Measurements from ENCODE around the gene BNC2. TPM values are rescaled to one million over a fixed set of nuclear protein-coding genes. Genes with fewer than 3 reads are reported as not detected.

BNC2 gene
- total and polyA plus RNA-seq, 7 experiments from 2014 or later = 0.05 to 1.5 (median 0.59) TPM; not detected in 3

DNA sequence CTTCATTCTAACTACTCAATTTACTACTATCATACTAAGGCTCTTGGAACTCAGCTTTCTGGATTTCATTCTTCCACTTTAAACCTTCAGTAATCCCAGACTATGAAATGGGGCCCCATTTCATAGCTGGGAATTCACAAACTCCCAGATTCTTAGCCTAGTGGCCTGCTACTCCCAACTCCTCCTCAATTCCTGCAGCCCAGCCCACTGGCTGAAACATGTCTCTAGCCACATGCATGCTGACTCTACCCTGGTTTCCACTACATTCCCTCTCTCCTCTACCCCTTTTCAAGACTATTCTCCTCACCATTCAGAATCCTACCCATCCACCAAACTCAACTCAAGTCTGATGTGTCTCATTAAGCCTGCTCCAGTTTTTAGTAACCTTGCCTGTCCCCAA is 370.6 kb downstream of the BNC2 start:
- Mint-ChIP-seq H3K36me3 (no peaks in the 10 kb centered on the region), H3K27me3 (no peaks in the 10 kb centered on the region), H3K9me3 (peaks cover 0 to 8% (median 2%) of the 10 kb centered on the region in 11 donors), H3K4me3 (no peak overlapping the region), H3K4me1 (no peaks in the 10 kb centered on the region), H3K27ac (no peak overlapping the region)
- Histone ChIP-seq H3K27me3 (ENCODE audit: control insufficient read depth in 2 of 2, insufficient read depth in 2 of 2, low read length in 2 of 2) (no peaks in the 10 kb centered on the region), H3K4me3 (ENCODE audit: low read length) (no peak overlapping the region), H3K36me3 (ENCODE audit: control insufficient read depth in 2 of 3, insufficient read depth in 3 of 3, low read length in 3 of 3) (no peaks in the 10 kb centered on the region), H3K9me3 (ENCODE audit: control insufficient read depth in 2 of 3, low read length in 3 of 3) (no peaks in the 10 kb centered on the region), H3K27ac (ENCODE audit: low read depth, low read length) (no peak overlapping the region), H3K4me1 (ENCODE audit: control insufficient read depth in 2 of 2, insufficient read depth in 2 of 2, low read length in 2 of 2) (no peaks in the 10 kb centered on the region)
- no peak for ATAC-seq
- intact Hi-C loops (cut with micrococcal nuclease) = no loop called here
- ChIA-PET CTCF (no interaction called here), POLR2A (no interaction called here)
- DNase-seq = no peak

- H3K4me1 Mint-ChIP-seq = no peaks in the 10 kb centered on the region
- H3K9me3 ChIP-seq (ENCODE audit: control insufficient read depth in 2 of 3, low read length in 3 of 3) = no peaks in the 10 kb centered on the region
- H3K27me3 ChIP-seq (ENCODE audit: control insufficient read depth in 2 of 2, insufficient read depth in 2 of 2, low read length in 2 of 2) = no peaks in the 10 kb centered on the region
- POLR2A ChIA-PET = no interaction called here
- H3K36me3 Mint-ChIP-seq = peaks cover 0 to 4% (median 0%) of the 10 kb centered on the region in 5 donors
- ATAC-seq (no peak), DNase-seq (no peak)
- H3K4me1 ChIP-seq (ENCODE audit: control insufficient read depth in 2 of 2, insufficient read depth in 2 of 2, low read length in 2 of 2) = no peaks in the 10 kb centered on the region
- peaks cover 0 to 14% (median 2%) of the 10 kb centered on the region in 11 donors for H3K9me3 Mint-ChIP-seq
- no peak overlapping the region for H3K27ac ChIP-seq (ENCODE audit: low read depth, low read length)
- H3K4me3 ChIP-seq (ENCODE audit: low read length) = no peak overlapping the region
- no peaks in the 10 kb centered on the region for H3K36me3 ChIP-seq (ENCODE audit: control insufficient read depth in 2 of 3, insufficient read depth in 3 of 3, low read length in 3 of 3)
- no peaks in the 10 kb centered on the region for H3K27me3 Mint-ChIP-seq
- CTCF ChIA-PET = no interaction called here
- intact Hi-C loops (cut with micrococcal nuclease) = no loop called here
- no peak overlapping the region for H3K27ac Mint-ChIP-seq
- no peak overlapping the region for H3K4me3 Mint-ChIP-seq
Observed at GRCh38 chr9:16496908-16497307, 373.6 kb downstream of the BNC2 start.

DNA sequence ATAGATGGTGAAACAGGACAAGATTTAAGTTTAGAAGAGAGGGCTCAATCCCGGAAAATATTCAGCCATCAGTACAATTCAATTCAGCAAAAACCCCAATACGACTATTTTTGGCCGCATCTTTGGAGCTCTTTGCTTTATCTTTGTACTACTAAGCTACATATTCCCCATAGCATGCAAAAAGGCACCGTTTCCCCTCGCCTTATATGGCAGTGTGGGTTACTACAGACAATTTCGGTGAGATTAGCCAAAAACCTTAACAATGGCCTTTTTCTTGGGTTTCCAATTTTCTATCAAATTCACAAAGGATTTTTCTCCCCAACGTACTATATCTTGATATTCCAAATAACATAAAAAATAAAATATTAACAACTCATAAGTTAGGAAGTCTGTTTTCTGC is 382.6 kb downstream of the BNC2 start:
- Mint-ChIP-seq H3K9me3 (peaks cover 0 to 5% (median 0%) of the 10 kb centered on the region in 11 donors), H3K4me1 (no peaks in the 10 kb centered on the region), H3K27me3 (no peaks in the 10 kb centered on the region), H3K36me3 (no peaks in the 10 kb centered on the region), H3K27ac (no peak overlapping the region), H3K4me3 (no peak overlapping the region)
- intact Hi-C loops (cut with micrococcal nuclease) = no loop called here
- H3K9me3 ChIP-seq (ENCODE audit: control insufficient read depth in 2 of 3, low read length in 3 of 3) = no peaks in the 10 kb centered on the region
- POLR2A ChIA-PET = no interaction called here
- DNase-seq (no peak), ATAC-seq (no peak)
- H3K27me3 ChIP-seq (ENCODE audit: control insufficient read depth in 2 of 2, insufficient read depth in 2 of 2, low read length in 2 of 2) = no peaks in the 10 kb centered on the region
- no peaks in the 10 kb centered on the region for H3K4me1 ChIP-seq (ENCODE audit: control insufficient read depth in 2 of 2, insufficient read depth in 2 of 2, low read length in 2 of 2)
- no peak overlapping the region for H3K4me3 ChIP-seq (ENCODE audit: low read length)
- H3K27ac ChIP-seq (ENCODE audit: low read depth, low read length) = no peak overlapping the region
- no peaks in the 10 kb centered on the region for H3K36me3 ChIP-seq (ENCODE audit: control insufficient read depth in 2 of 3, insufficient read depth in 3 of 3, low read length in 3 of 3)
- CTCF ChIA-PET = no interaction called here

DNA sequence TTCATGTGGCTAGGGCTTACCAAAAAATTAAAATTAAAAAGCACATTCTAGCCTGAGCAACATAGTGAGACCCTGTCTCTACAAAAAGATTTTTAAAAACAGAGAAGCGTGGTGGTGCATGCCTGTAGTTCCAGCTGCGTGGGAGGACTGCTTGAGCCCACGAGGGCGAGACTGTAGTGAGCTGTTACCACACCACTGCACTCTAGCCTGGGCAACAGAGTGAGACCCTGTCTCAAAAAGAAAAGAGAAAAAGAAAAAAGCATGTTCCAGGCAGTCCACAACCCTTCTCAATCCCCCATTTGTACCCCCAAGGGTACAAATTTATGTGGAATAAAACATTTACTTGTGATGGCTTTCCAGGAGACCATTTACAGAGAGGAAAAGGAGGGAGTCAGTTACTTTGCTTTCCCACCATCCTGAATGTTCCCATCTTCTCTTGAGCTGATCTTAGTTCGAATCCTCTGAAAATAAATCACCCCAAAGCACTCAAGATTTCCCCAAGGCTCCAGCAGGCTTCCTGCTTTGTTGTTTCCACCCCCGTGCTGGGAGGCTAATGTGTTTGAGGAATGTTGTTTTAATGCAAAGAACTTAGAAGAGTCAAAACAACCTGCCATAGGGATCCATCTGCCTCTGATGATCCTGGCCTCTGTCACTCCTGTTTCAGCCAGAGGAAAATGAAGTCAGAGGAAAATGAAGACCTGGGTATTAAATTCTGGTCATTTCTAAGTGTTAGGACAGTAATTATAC is 384.7 kb downstream of the BNC2 start:
- no peaks in the 10 kb centered on the region for H3K36me3 ChIP-seq (ENCODE audit: control insufficient read depth in 2 of 3, insufficient read depth in 3 of 3, low read length in 3 of 3)
- H3K9me3 ChIP-seq (ENCODE audit: control insufficient read depth in 2 of 3, low read length in 3 of 3) = no peaks in the 10 kb centered on the region
- no peak overlapping the region for H3K4me3 ChIP-seq (ENCODE audit: low read length)
- ChIA-PET CTCF (no interaction called here), POLR2A (no interaction called here)
- no peak overlapping the region for H3K4me3 Mint-ChIP-seq
- H3K4me1 Mint-ChIP-seq = no peaks in the 10 kb centered on the region
- no peaks in the 10 kb centered on the region for H3K36me3 Mint-ChIP-seq
- no peaks in the 10 kb centered on the region for H3K27me3 Mint-ChIP-seq
- H3K27me3 ChIP-seq (ENCODE audit: control insufficient read depth in 2 of 2, insufficient read depth in 2 of 2, low read length in 2 of 2) = no peaks in the 10 kb centered on the region
- DNase-seq (no peak), ATAC-seq (no peak)
- intact Hi-C loops (cut with micrococcal nuclease) = no loop called here
- no peak overlapping the region for H3K27ac ChIP-seq (ENCODE audit: low read depth, low read length)
- H3K27ac Mint-ChIP-seq = no peak overlapping the region
- H3K4me1 ChIP-seq (ENCODE audit: control insufficient read depth in 2 of 2, insufficient read depth in 2 of 2, low read length in 2 of 2) = no peaks in the 10 kb centered on the region
- H3K9me3 Mint-ChIP-seq = peaks cover 0 to 5% (median 0%) of the 10 kb centered on the region in 11 donors

- ChIA-PET CTCF (no interaction called here), POLR2A (no interaction called here)
- intact Hi-C loops (cut with micrococcal nuclease) = no loop called here
- ATAC-seq (no peak), DNase-seq (no peak)
- no peaks in the 10 kb centered on the region for H3K36me3 ChIP-seq (ENCODE audit: control insufficient read depth in 2 of 3, insufficient read depth in 3 of 3, low read length in 3 of 3)
- no peaks in the 10 kb centered on the region for H3K27me3 ChIP-seq (ENCODE audit: control insufficient read depth in 2 of 2, insufficient read depth in 2 of 2, low read length in 2 of 2)
- Mint-ChIP-seq H3K36me3 (no peaks in the 10 kb centered on the region), H3K4me3 (no peak overlapping the region), H3K27ac (no peak overlapping the region), H3K4me1 (no peaks in the 10 kb centered on the region), H3K27me3 (no peaks in the 10 kb centered on the region), H3K9me3 (peaks cover 0 to 5% (median 0%) of the 10 kb centered on the region in 11 donors)
- no peak overlapping the region for H3K4me3 ChIP-seq (ENCODE audit: low read length)
- no peaks in the 10 kb centered on the region for H3K9me3 ChIP-seq (ENCODE audit: control insufficient read depth in 2 of 3, low read length in 3 of 3)
- H3K4me1 ChIP-seq (ENCODE audit: control insufficient read depth in 2 of 2, insufficient read depth in 2 of 2, low read length in 2 of 2) = no peaks in the 10 kb centered on the region
- H3K27ac ChIP-seq (ENCODE audit: low read depth, low read length) = no peak overlapping the region
Observed at GRCh38 chr9:16485160-16485559, 385.3 kb downstream of the BNC2 start.

DNA sequence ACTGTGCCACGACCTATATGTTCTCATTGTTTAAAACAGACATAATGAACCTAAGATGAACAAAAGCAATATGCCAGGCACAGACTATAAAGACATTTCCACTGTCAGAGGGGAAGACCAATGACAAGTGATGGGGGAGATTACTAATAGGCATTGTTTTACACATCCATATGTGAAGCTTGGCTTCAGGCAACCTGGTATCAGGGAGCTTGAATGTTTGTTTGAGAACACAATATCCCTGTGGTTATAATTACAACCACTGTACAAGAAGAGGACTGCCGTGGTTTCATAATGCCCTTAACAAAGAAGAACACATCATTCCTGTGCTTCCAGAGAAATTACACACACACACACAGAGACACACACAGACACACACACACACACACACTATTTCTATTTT is 385.7 kb downstream of the BNC2 start:
- no peaks in the 10 kb centered on the region for H3K9me3 ChIP-seq (ENCODE audit: control insufficient read depth in 2 of 3, low read length in 3 of 3)
- no peaks in the 10 kb centered on the region for H3K36me3 Mint-ChIP-seq
- no peaks in the 10 kb centered on the region for H3K27me3 ChIP-seq (ENCODE audit: control insufficient read depth in 2 of 2, insufficient read depth in 2 of 2, low read length in 2 of 2)
- H3K4me3 ChIP-seq (ENCODE audit: low read length) = no peak overlapping the region
- ATAC-seq = no peak
- H3K27me3 Mint-ChIP-seq = no peaks in the 10 kb centered on the region
- H3K27ac Mint-ChIP-seq = no peak overlapping the region
- no peak overlapping the region for H3K27ac ChIP-seq (ENCODE audit: low read depth, low read length)
- ChIA-PET CTCF (no interaction called here), POLR2A (interaction anchor here (0.6 kb wide), 1 partner anchor 1863 kb away, joined by 4 read pairs; no protein-coding TSS in a partner anchor)
- no peaks in the 10 kb centered on the region for H3K4me1 ChIP-seq (ENCODE audit: control insufficient read depth in 2 of 2, insufficient read depth in 2 of 2, low read length in 2 of 2)
- DNase-seq = no peak
- intact Hi-C loops (cut with micrococcal nuclease) = no loop called here
- no peaks in the 10 kb centered on the region for H3K4me1 Mint-ChIP-seq
- H3K9me3 Mint-ChIP-seq = peaks cover 0 to 5% (median 0%) of the 10 kb centered on the region in 11 donors
- H3K4me3 Mint-ChIP-seq = no peak overlapping the region
- no peaks in the 10 kb centered on the region for H3K36me3 ChIP-seq (ENCODE audit: control insufficient read depth in 2 of 3, insufficient read depth in 3 of 3, low read length in 3 of 3)

GRCh38 chr9:16484180-16484579 is 386.3 kb downstream of the BNC2 start:
- POLR2A ChIA-PET = interaction anchor here (0.6 kb wide), 1 partner anchor 1864 kb away, joined by 4 read pairs; no protein-coding TSS in a partner anchor
- DNase-seq = no peak
- CTCF ChIA-PET = no interaction called here
- Mint-ChIP-seq H3K27me3 (no peaks in the 10 kb centered on the region), H3K9me3 (peaks cover 0 to 5% (median 0%) of the 10 kb centered on the region in 11 donors), H3K36me3 (no peaks in the 10 kb centered on the region), H3K27ac (no peak overlapping the region), H3K4me3 (no peak overlapping the region), H3K4me1 (no peaks in the 10 kb centered on the region)
- ATAC-seq = no peak
- H3K4me1 ChIP-seq (ENCODE audit: control insufficient read depth in 2 of 2, insufficient read depth in 2 of 2, low read length in 2 of 2) = no peaks in the 10 kb centered on the region
- H3K27me3 ChIP-seq (ENCODE audit: control insufficient read depth in 2 of 2, insufficient read depth in 2 of 2, low read length in 2 of 2) = no peaks in the 10 kb centered on the region
- intact Hi-C loops (cut with micrococcal nuclease) = no loop called here
- H3K4me3 ChIP-seq (ENCODE audit: low read length) = no peak overlapping the region
- no peak overlapping the region for H3K27ac ChIP-seq (ENCODE audit: low read depth, low read length)
- no peaks in the 10 kb centered on the region for H3K36me3 ChIP-seq (ENCODE audit: control insufficient read depth in 2 of 3, insufficient read depth in 3 of 3, low read length in 3 of 3)
- no peaks in the 10 kb centered on the region for H3K9me3 ChIP-seq (ENCODE audit: control insufficient read depth in 2 of 3, low read length in 3 of 3)

Measured in naive thymus-derived CD4-positive, alpha-beta T cell (primary cell).